ENCODE measurements around the gene CACHD1. TPM values are rescaled to one million over a fixed set of nuclear protein-coding genes. Genes with fewer than 3 reads are reported as not detected.

The CACHD1 gene
- total and polyA plus RNA-seq, 2 of the 4 experiments (the other 2 are of a cell fraction): 2.9 to 5.9 TPM

- H3K79me1 ChIP-seq (ENCODE audit: low read depth in 1 of 2, low read length in 2 of 2): 0 out of 4 replicates have a peak, but pooled peaks cover 0 to 3% of the 10 kb centered on the region in 2 experiments
- H2BK20ac ChIP-seq (ENCODE audit: low read depth, low read length): no peak overlapping the region
- dilution Hi-C loops (cut with HindIII; ENCODE audit: low sequenced_read_pairs, unreplicated experiment) (no loop called here), intact Hi-C loops (cut with micrococcal nuclease) (no loop called here), in situ Hi-C loops (cut with MboI; ENCODE audit: low sequenced_read_pairs) (no loop called here)
- TF ChIP-seq MAFK (IDR thresholded peaks at IDR 0.05; ENCODE audit: low read depth, low read length) (no peak), CHD1 (IDR thresholded peaks at IDR 0.05; ENCODE audit: low read depth, low read length) (no peak), USF2 (IDR thresholded peaks at IDR 0.05; ENCODE audit: low read depth, low read length) (no peak), SMC3 (IDR thresholded peaks at IDR 0.05; ENCODE audit: low read depth, low read length) (no peak), MAZ (IDR thresholded peaks at IDR 0.05; ENCODE audit: borderline replicate concordance, low read depth, low read length) (no peak), CTCF (conservative IDR thresholded peaks at IDR 0.05; ENCODE audit: low read depth, low read length) (no peak), MXI1 (IDR thresholded peaks at IDR 0.05; ENCODE audit: borderline replicate concordance, low read depth, low read length) (no peak)
- H2BK15ac ChIP-seq (ENCODE audit: low read depth, low read length): no peak overlapping the region
- CTCF ChIA-PET: no interaction called here
- H3K18ac ChIP-seq (ENCODE audit: low read depth, low read length): no peak overlapping the region
- peaks cover 3% of the 10 kb centered on the region for H3K4me1 ChIP-seq (ENCODE audit: control insufficient read depth, insufficient read depth, low read length)
- H3K9me3 ChIP-seq (ENCODE audit: control insufficient read depth, insufficient read depth, low read length): no peaks in the 10 kb centered on the region
- H3K14ac ChIP-seq (replicated peaks; ENCODE audit: low read depth, low read length): no peak overlapping the region
- no peak overlapping the region for H3K27ac ChIP-seq (ENCODE audit: insufficient read depth, low read length)
- H2AK9ac ChIP-seq (replicated peaks; ENCODE audit: low read depth, low read length, poor library complexity): no peak overlapping the region
- no CpG with 5 or more reads among the region's 4 CpGs for WGBS, 2 experiments (ENCODE audit: extremely low coverage in 2 of 2, insufficient read length in 1 of 2)
- BruUV-seq (replicated peaks): no TSS peak
- no peak overlapping the region for H3K56ac ChIP-seq (ENCODE audit: extremely low read depth, insufficient read depth, low read length)
- no peak overlapping the region for H3K9ac ChIP-seq (ENCODE audit: low read depth, low read length)
- no peak overlapping the region for H4K8ac ChIP-seq (ENCODE audit: low read depth in 2 of 2, low read length in 2 of 2)
- no peak overlapping the region for H3K4ac ChIP-seq (ENCODE audit: low read depth, low read length)
- no peak overlapping the region for H3K4me3 ChIP-seq (ENCODE audit: insufficient read depth, low read depth, low read length)
- no peak overlapping the region for H2BK120ac ChIP-seq (ENCODE audit: low read depth, low read length)
- ATAC-seq (ENCODE audit: low read depth) (no peak), DNase-seq (no peak)
- H3K4me2 ChIP-seq (ENCODE audit: low read depth, low read length): no peak overlapping the region
- POLR2A ChIA-PET (ENCODE audit: unreplicated experiment): no interaction called here
- H2AK5ac ChIP-seq (ENCODE audit: low read depth, low read length): no peak overlapping the region
- H3K9me1 ChIP-seq (ENCODE audit: insufficient read depth, low read length): 0 out of 2 replicates have a peak, but pooled peaks cover 3% of the 10 kb centered on the region
- no peaks in the 10 kb centered on the region for H3K27me3 ChIP-seq (ENCODE audit: control insufficient read depth, insufficient read depth, low read length)
- H2BK5ac ChIP-seq (ENCODE audit: low read depth, low read length, poor library complexity, severe bottlenecking): no peak overlapping the region
- H2AFZ ChIP-seq (replicated peaks; ENCODE audit: low read length, poor library complexity): no peak overlapping the region
- no peak overlapping the region for H3K23ac ChIP-seq (ENCODE audit: low read depth, low read length)
- H4K20me1 ChIP-seq (ENCODE audit: insufficient read depth, low read length): no peaks in the 10 kb centered on the region
- no peak overlapping the region for H4K5ac ChIP-seq (ENCODE audit: low read depth, low read length)
- no peak overlapping the region for H4K91ac ChIP-seq (ENCODE audit: insufficient read depth, low read depth, low read length)
- no peaks in the 10 kb centered on the region for H3K36me3 ChIP-seq (ENCODE audit: control insufficient read depth, insufficient read depth, low read length)
Measured at GRCh38 chr1:64537942-64538341, 68.0 kb downstream of the CACHD1 start.
